Heart right ventricle (tissue), 16 donors: ENCODE data around the gene CCNH. TPM values are rescaled to one million over a fixed set of nuclear protein-coding genes. Genes with fewer than 3 reads are reported as not detected.

ENCODE experiments used
- ATAC-seq, 8 donors: fragments of 200-7000 bp; cut with Tn5 transposase; one replicate each; pipeline ENCODE4 v1.9.1; 2020; ENCODE audit warnings: mild to moderate bottlenecking in 8 of 8, moderate library complexity in 8 of 8, moderate number of reproducible peaks in 1 of 8
- DNase-seq, 2 donors: peaks; one replicate each; pipeline ENCODE4 v3.0.0-alpha.2; 2020
- H3K27ac ChIP-seq, 10 donors: fragments of 200-600 bp; sonication (generic) in 2 of 10; one replicate each; pipeline versions ENCODE4 v1.5.0 to v1.8.0; 2020 to 2022; ENCODE audit warnings: mild to moderate bottlenecking in 3 of 10
- H3K27me3 ChIP-seq, 7 donors: fragments of 200-600 bp; one replicate each; pipeline ENCODE4 v1.8.0; 2021 to 2022; ENCODE audit warnings: mild to moderate bottlenecking in 2 of 7
- H3K36me3 ChIP-seq, 9 donors: fragments of 200-600 bp; sonication (generic) in 1 of 9; one replicate each; pipeline versions ENCODE4 v1.5.0 to v1.8.0; 2020 to 2022; ENCODE audit warnings: mild to moderate bottlenecking in 2 of 9
- H3K4me1 ChIP-seq, 9 donors: fragments of 200-600 bp; sonication (generic) in 1 of 9; one replicate each; pipeline versions ENCODE4 v1.5.0 to v1.8.0; 2020 to 2022; ENCODE audit warnings: mild to moderate bottlenecking in 4 of 9
- H3K4me3 ChIP-seq, 10 donors: fragments of 200-600 bp; sonication (generic) in 2 of 10; one replicate each; pipeline versions ENCODE4 v1.5.0 to v1.8.0; 2020 to 2022; ENCODE audit warnings: mild to moderate bottlenecking in 7 of 10, moderate library complexity in 2 of 10
- H3K9me3 ChIP-seq, 11 donors: fragments of 200-600 bp in 10 of 11; sonication (generic) in 2 of 11; one replicate each; pipeline versions ENCODE4 v1.5.0 to v1.8.0; 2013 to 2022; ENCODE audit warnings: mild to moderate bottlenecking in 2 of 11, control low read depth in 1 of 11, moderate library complexity in 1 of 11
- WGBS, 2 donors: extraction: QIAGEN DNeasy Blood & Tissue Kit; methylation state at CpG; one replicate each; pipeline ENCODE4 v1.1.7; 2013; ENCODE audit warnings: inconsistent platforms in 1 of 2; 5-methylcytosine and 5-hydroxymethylcytosine counted together
- intact Hi-C, 10 donors: fragments of 100-400 bp; cut with DNase I; formaldehyde crosslinking; loops; one replicate each; pipeline versions ENCODE4 v1.11.1 to v1.14.2; 2022
- polyA plus RNA-seq, 2 donors: library from polyadenylated mRNA; stranded (reverse); fragments of 200-250 nt; gene quantifications; one replicate each; pipeline ENCODE4 v1.2.3, GENCODE V29; 2013
- total RNA-seq, 10 donors: library from RNA; stranded (reverse); fragmentation: NEBNext Ultra II Directional in 3 of 10; extraction: Animal tissue kit (Norgen Biotek cat#: 25700) in 3 of 10; gene quantifications; one replicate each; pipeline versions ENCODE4 v1.2.1 to v1.2.4, GENCODE V29; 2021 to 2023
- TF ChIP-seq, protein P1 (sequence below), 9 donors: fragments of 200-600 bp; sonication (generic) in 2 of 9; IDR thresholded peaks; one replicate each; pipeline versions ENCODE4 v1.5.0 to v1.8.0; 2021 to 2022; ENCODE audit warnings: antibody characterized with exemption in 9 of 9, mild to moderate bottlenecking in 5 of 9, moderate library complexity in 1 of 9
- donor health status: Arrhythmogenic right ventricular cardiomyopathy.
- donor health status: ischemic (EF 13 %, LVEDD 7.1; RV severe dilation, severe dysfunction).
- donor health status: healthy with polysubstance abuse.
- donor health status: DM: no; HTN: yes; CAD: no.
- donor health status: DM: no; HTN: no; CAD: no.
- donor health status: ischemic (EF 25% LVEDD 6.9; RV normal size, moderate dysfunction).
- donor health status: ischemic (EF 25% LVEDD 5.7; RV mildly dilated, moderate dysfunction).
- donor health status: healthy.
- donor health status: DM: yes; HTN: yes; CAD: no.
- donor health status: Ischemic cardiomyopathy.
- donor health status: ischemic (EF 35%, LVEDD 5.7; RV mildly dilated, moderate dysfunction).
- donor health status: nonischemic (EF 11% LVEDD 7.7; RV severe dilation, severe dysfunction).
- donor health status: DM: yes; HTN: yes; CAD: no.
- donor health status: PGD.
- donor health status: ischemic (EF 29% LVEDD 5.4; RV normal size, mild dysfunction).
- donor health status: nonischemic (EF 23%, LVEDD 6.1; RV moderate dilation, normal function).

Gene CCNH
- total and polyA plus RNA-seq, 12 donors = 23.5 to 36.2 (median 24.5) TPM

DNA sequence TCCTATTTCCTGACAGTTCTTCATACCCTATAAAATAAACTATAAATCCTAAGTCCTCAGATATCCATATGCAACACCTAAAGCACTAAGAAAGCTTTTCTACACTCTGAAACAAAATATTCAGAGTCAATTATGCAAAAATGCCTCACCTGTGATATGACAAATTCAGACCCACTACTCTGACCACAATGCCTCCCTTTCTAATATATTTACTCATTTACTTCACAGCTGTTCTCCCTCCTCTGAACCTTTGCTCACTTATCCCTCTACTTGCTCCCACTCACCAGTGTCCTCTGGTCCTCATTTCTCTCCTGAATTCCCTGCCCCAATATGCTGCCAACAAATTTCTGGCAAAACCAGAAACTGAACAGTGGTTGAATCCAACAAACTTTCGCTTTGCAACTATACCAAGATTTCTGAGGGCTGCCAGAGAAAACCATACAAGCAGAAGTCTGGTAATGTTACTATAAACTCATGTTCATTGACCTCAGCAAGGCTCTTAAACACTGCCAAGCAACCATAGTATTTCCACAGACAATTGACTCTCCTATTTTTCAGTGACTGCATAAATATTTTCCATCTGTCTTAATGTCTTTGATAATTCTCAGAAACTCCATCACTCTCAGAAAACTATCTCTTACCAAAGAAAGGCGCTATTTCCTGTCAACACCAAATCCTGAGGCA lies 7.1 kb downstream of the CCNH start:
- Histone ChIP-seq H3K4me3 (no peak overlapping the region), H3K9me3 (peaks cover 0 to 5% (median 0%) of the 10 kb centered on the region in 11 donors), H3K4me1 (peaks cover 0 to 41% (median 8%) of the 10 kb centered on the region in 9 donors), H3K36me3 (peaks cover 0 to 100% (median 41%) of the 10 kb centered on the region in 9 donors), H3K27ac (no peak overlapping the region), H3K27me3 (no peaks in the 10 kb centered on the region)
- TF ChIP-seq, protein P1, sequence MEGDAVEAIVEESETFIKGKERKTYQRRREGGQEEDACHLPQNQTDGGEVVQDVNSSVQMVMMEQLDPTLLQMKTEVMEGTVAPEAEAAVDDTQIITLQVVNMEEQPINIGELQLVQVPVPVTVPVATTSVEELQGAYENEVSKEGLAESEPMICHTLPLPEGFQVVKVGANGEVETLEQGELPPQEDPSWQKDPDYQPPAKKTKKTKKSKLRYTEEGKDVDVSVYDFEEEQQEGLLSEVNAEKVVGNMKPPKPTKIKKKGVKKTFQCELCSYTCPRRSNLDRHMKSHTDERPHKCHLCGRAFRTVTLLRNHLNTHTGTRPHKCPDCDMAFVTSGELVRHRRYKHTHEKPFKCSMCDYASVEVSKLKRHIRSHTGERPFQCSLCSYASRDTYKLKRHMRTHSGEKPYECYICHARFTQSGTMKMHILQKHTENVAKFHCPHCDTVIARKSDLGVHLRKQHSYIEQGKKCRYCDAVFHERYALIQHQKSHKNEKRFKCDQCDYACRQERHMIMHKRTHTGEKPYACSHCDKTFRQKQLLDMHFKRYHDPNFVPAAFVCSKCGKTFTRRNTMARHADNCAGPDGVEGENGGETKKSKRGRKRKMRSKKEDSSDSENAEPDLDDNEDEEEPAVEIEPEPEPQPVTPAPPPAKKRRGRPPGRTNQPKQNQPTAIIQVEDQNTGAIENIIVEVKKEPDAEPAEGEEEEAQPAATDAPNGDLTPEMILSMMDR (IDR thresholded peaks at IDR 0.05) = no peak
- no peak for ATAC-seq
- 88 to 89% methylated on average over 2 of the region's 2 CpGs for WGBS, 2 donors
- no peak for DNase-seq
- intact Hi-C loops = no loop called here

DNA sequence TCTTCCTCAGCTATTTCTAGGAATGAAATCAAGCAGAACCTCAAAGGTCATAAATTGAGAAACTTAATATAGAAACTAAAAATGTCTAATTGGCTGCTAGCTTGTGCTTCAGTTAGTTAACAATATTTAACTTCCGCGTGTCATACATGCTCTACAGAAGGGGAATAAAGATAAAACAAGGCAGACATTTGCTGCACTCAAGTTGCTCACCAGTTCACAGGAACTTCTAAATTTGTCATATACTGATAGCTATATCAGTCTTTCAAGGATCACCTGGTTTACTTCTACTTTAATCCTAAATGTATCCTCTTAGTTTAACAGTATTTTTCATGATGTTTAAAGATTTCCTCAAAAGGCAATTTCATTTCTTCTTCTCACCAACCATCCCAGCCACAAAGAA lies 8.4 kb downstream of the CCNH start:
- WGBS, 2 donors = 59 to 75% methylated on average over 2 of the region's 2 CpGs
- H3K27ac ChIP-seq = no peak overlapping the region
- peaks cover 0 to 5% (median 0%) of the 10 kb centered on the region in 11 donors for H3K9me3 ChIP-seq
- no peaks in the 10 kb centered on the region for H3K27me3 ChIP-seq
- peaks cover 0 to 99% (median 45%) of the 10 kb centered on the region in 9 donors for H3K36me3 ChIP-seq
- ATAC-seq = no peak
- intact Hi-C loops = loop anchor here in 1 of 10 donors (5.0 kb wide), 1 partner anchor 332 kb away; no protein-coding TSS in a partner anchor
- TF ChIP-seq, protein P1 (IDR thresholded peaks at IDR 0.05) = no peak
- H3K4me1 ChIP-seq = peaks cover 0 to 42% (median 9%) of the 10 kb centered on the region in 9 donors
- DNase-seq = no peak
- H3K4me3 ChIP-seq = no peak overlapping the region

DNA sequence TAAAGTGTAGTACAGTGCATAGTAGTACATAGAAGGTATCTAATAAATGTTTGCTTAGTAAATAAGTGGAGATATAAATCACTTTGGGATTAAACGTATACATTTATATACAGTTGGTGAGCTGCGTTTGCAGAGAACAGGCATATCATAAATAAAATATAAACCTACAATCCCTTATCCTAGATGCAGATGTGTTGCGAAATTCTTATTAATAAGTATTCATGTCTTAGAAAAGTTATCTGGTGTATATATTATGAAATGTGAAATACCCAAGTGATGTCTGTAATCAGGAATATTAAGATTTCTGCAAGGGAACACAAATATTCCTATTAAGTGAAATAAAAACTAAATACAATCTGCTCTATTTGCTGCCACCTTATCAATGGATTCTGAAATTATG lies 8.8 kb downstream of the CCNH start:
- intact Hi-C loops = loop anchor here in 1 of 10 donors (5.0 kb wide), 1 partner anchor 332 kb away; no protein-coding TSS in a partner anchor
- DNase-seq = no peak
- WGBS, 2 donors = 91 to 96% methylated on average over 3 of the region's 3 CpGs

DNA sequence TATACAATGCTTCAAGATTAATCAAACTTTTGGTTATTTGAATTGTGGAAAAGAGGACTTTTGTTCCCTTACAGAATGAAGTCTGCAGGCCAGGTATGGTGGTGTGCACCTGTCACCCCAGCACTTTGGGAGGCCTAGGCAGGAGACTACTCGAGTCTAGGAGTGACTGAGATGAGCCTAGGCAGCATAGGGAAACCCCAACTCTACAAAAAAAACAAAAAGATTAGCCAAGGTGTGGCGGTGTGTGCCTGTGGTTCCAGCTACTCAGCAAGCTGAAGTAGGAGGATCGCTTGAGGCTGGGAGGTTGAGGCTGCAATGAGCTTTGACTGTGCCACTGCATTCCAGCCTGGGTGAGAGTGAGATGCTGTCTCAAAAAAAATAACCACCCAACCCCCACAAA lies 9.3 kb downstream of the CCNH start:
- ATAC-seq (no peak), DNase-seq (no peak)
- 94 to 97% methylated on average over 3 of the region's 3 CpGs for WGBS, 2 donors
- Histone ChIP-seq H3K9me3 (peaks cover 0 to 5% (median 0%) of the 10 kb centered on the region in 11 donors), H3K4me3 (no peak overlapping the region), H3K27ac (no peak overlapping the region), H3K4me1 (peaks cover 0 to 41% (median 9%) of the 10 kb centered on the region in 9 donors), H3K27me3 (no peaks in the 10 kb centered on the region), H3K36me3 (peaks cover 0 to 99% (median 49%) of the 10 kb centered on the region in 9 donors)
- TF ChIP-seq, protein P1 (IDR thresholded peaks at IDR 0.05) = no peak
- intact Hi-C loops = loop anchor here in 1 of 10 donors (5.0 kb wide), 1 partner anchor 331 kb away; no protein-coding TSS in a partner anchor

More for the DNA sequence above, 8.8 kb downstream of the CCNH start:
- peaks cover 0 to 5% (median 0%) of the 10 kb centered on the region in 11 donors for H3K9me3 ChIP-seq
- H3K36me3 ChIP-seq = peaks cover 0 to 99% (median 50%) of the 10 kb centered on the region in 9 donors
- TF ChIP-seq, protein P1 (IDR thresholded peaks at IDR 0.05) = no peak
- H3K27me3 ChIP-seq = no peaks in the 10 kb centered on the region
- ATAC-seq = no peak
- no peak overlapping the region for H3K4me3 ChIP-seq
- H3K4me1 ChIP-seq = peaks cover 0 to 42% (median 9%) of the 10 kb centered on the region in 9 donors
- no peak overlapping the region for H3K27ac ChIP-seq
